BJ (cell line): ENCODE results near the gene VSTM2L. TPM values are rescaled to one million over a fixed set of nuclear protein-coding genes. Genes with fewer than 3 reads are reported as not detected.

Source experiments
- CTCF ChIA-PET: fragments of 350-600 bp; formaldehyde crosslinking; extraction: SDS; loops from one replicate; lab custom pipeline; 2021; ENCODE audit warnings: antibody characterized with exemption, inconsistent platforms; lab: Yijun Ruan, JAX
- POLR2A ChIA-PET: fragments of 300-600 bp; sonication (Branson Sonifier 250); formaldehyde crosslinking; extraction: SDS; loops from one replicate; lab custom pipeline; 2021; ENCODE audit warnings: antibody characterized with exemption; lab: Charles Lee
- DNase-seq: peaks from one replicate; pipeline ENCODE4 v3.0.0-alpha.2; 2011; ENCODE audit warnings: low read depth
- H3K27me3 ChIP-seq: 2 replicates; pipeline ENCODE4 v1.6.0; 2011; ENCODE audit warnings: low read length; ENCODE audit not compliant: control insufficient read depth, insufficient read depth
- H3K36me3 ChIP-seq: 2 replicates; pipeline ENCODE4 v1.5.1; 2011; ENCODE audit warnings: low read length; ENCODE audit not compliant: control insufficient read depth, insufficient read depth
- H3K4me3 ChIP-seq: 2 replicates; pipeline ENCODE4 v1.5.1; 2011; ENCODE audit warnings: low read depth, mild to moderate bottlenecking, control low read depth, low read length
- CTCF ChIP-seq: IDR thresholded peaks from 2 replicates; pipeline ENCODE4 v1.5.1; 2011; ENCODE audit warnings: low read depth, mild to moderate bottlenecking, control low read depth, inconsistent platforms, low read length, moderate library complexity; ENCODE audit not compliant: insufficient read depth
- polyA plus RNA-seq: library from polyadenylated mRNA; depleted of rRNA; stranded (reverse); fragments of >200 nt; gene quantifications from 2 replicates; pipeline ENCODE4 v1.2.3, GENCODE V29; 2011

The VSTM2L gene
- polyA plus RNA-seq, 1 experiment: 1.2 TPM

- ChIA-PET CTCF (no interaction called here), POLR2A (no interaction called here)
- DNase-seq: no peak
- Histone ChIP-seq H3K27me3 (peaks cover 6% of the 10 kb centered on the region), H3K4me3 (no peak overlapping the region), H3K36me3 (no peaks in the 10 kb centered on the region)
- TF ChIP-seq CTCF: no peak
Observed at GRCh38 chr20:37879843-37880242, 23.1 kb upstream of the VSTM2L start.

DNA sequence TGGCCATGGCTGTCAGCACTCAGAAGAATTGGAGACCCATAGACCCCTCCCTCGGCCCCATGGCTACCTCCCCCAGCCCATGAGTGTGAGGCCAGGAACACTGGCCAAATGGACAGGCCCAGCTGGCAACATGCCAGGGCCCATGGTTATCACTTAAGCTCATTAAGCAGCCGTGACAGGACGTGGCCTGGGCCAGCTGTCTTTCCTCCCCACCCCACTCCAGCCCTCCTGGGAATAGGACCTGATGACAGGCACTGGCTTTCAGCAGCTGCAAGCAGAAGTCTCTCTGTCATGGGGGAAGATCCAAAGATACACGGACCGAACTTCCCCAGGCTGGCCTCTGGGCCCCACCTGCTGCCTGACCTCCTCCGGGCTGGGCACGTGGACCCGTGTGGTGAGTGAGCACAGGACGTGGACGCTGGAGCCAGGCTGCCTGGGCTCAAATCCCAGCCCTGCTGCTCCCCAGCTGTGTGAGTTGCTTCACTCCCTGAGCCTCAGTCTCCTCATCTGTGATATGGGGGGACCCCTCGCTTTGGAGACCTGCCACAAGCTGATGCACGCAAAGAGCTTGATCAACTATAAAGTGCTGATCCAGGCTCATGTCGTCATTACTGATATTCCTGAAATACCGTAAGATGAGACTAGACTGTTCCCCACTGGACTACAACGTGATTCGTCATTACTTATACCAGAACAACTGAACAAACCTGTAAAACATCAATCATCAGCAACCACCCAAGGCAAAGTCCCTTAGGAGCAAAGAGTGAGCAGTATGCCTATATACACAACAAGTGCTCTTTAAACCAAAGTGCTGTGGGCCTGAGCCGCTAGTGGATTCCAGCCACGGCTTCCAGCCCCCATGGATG, 22.0 kb upstream of the VSTM2L start:
- no peak for TF ChIP-seq CTCF
- ChIA-PET CTCF (interaction anchor here (0.6 to 1.4 kb wide), 2 partner anchors 12 to 165 kb away, joined by 3 read pairs; no protein-coding TSS in a partner anchor), POLR2A (no interaction called here)
- Histone ChIP-seq H3K4me3 (no peak overlapping the region), H3K27me3 (peaks cover 9% of the 10 kb centered on the region), H3K36me3 (no peaks in the 10 kb centered on the region)
- DNase-seq: no peak

GRCh38 chr20:37881601-37882343, 21.2 kb upstream of the VSTM2L start:
- CTCF ChIA-PET: interaction anchor here (0.6 to 1.4 kb wide), 2 partner anchors 11 to 166 kb away, joined by 3 read pairs; no protein-coding TSS in a partner anchor
- POLR2A ChIA-PET: no interaction called here
- no peak for DNase-seq

GRCh38 chr20:37882961-37883712, 19.8 kb upstream of the VSTM2L start:
- ChIA-PET CTCF (interaction anchor here (0.7 kb wide), 1 partner anchor 11 kb away, joined by 3 read pairs; no protein-coding TSS in a partner anchor), POLR2A (interaction anchor here (0.6 kb wide), 1 partner anchor 145 kb away, joined by 3 read pairs; no protein-coding TSS in a partner anchor)
- no peak for DNase-seq

More at GRCh38 chr20:37881601-37882343, 21.2 kb upstream of the VSTM2L start:
- no peak for TF ChIP-seq CTCF
- Histone ChIP-seq H3K4me3 (no peak overlapping the region), H3K36me3 (no peaks in the 10 kb centered on the region), H3K27me3 (peaks cover 9% of the 10 kb centered on the region)

More at GRCh38 chr20:37882961-37883712, 19.8 kb upstream of the VSTM2L start:
- no peak overlapping the region for H3K4me3 ChIP-seq
- peaks cover 10% of the 10 kb centered on the region for H3K27me3 ChIP-seq
- no peak for TF ChIP-seq CTCF
- no peaks in the 10 kb centered on the region for H3K36me3 ChIP-seq
